Measurements from ENCODE around the gene SDHD. TPM values are rescaled to one million over a fixed set of nuclear protein-coding genes. Genes with fewer than 3 reads are reported as not detected.

The SDHD gene
- total and polyA plus RNA-seq, 10 donors: 73.7 to 121 (median 92.8) TPM

DNA sequence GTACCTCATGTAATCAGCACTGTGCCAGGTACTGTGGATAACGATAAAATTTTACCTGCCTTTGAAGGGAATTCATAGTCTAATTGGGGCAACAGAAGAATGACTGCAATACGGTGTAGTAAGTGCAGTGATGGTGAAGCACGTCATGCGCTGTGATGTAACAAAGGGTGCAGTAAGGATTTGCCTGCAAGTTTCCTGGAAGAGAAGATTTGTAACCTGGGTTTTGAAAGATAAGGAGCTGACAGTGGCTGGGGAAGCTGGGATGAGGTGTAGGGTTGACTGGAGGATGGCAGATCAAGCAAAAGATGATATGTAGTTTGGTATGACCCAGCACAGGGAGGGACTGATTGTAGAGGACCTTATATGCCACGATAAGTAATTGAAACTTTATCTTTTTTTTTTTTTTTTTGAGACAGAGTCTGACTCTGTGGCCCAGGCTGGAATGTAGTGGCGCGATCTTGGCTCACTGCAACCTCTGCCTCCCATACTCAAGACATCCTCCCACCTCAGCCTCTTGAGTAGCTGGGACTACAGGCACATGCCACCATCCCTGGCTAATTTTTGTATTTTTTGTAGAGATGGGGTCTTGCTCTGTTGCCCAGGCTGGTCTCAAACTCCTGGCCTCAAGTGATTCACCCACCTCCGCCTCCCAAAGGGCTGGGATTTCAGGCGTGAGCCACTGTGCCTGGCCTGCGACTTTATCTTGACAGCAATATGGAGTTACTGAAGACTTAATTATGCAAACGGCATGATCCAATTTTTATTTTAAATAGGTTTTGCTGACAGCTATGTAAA lies 11.3 kb downstream of the SDHD start:
- H3K9me3 ChIP-seq: no peaks in the 10 kb centered on the region
- no peak overlapping the region for H3K4me3 ChIP-seq
- no peaks in the 10 kb centered on the region for H3K27me3 ChIP-seq (replicated peaks in 1 of 7)
- no peak for DNase-seq
- 91 to 94% (median 94%) methylated on average over 11 of the region's 11 CpGs for WGBS, 5 donors
- no peaks in the 10 kb centered on the region for H3K4me1 ChIP-seq
- peaks cover 0 to 67% (median 43%) of the 10 kb centered on the region in 6 donors for H3K36me3 ChIP-seq
- TF ChIP-seq, protein P1, sequence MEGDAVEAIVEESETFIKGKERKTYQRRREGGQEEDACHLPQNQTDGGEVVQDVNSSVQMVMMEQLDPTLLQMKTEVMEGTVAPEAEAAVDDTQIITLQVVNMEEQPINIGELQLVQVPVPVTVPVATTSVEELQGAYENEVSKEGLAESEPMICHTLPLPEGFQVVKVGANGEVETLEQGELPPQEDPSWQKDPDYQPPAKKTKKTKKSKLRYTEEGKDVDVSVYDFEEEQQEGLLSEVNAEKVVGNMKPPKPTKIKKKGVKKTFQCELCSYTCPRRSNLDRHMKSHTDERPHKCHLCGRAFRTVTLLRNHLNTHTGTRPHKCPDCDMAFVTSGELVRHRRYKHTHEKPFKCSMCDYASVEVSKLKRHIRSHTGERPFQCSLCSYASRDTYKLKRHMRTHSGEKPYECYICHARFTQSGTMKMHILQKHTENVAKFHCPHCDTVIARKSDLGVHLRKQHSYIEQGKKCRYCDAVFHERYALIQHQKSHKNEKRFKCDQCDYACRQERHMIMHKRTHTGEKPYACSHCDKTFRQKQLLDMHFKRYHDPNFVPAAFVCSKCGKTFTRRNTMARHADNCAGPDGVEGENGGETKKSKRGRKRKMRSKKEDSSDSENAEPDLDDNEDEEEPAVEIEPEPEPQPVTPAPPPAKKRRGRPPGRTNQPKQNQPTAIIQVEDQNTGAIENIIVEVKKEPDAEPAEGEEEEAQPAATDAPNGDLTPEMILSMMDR (IDR thresholded peaks at IDR 0.05 in 8 of 11, conservative IDR thresholded peaks at IDR 0.05 in 3 of 11): no peak
- no peak for TF ChIP-seq POLR2A (IDR thresholded peaks at IDR 0.05)
- intact Hi-C loops (cut with DNase I; ENCODE audit: low total_unique reads): no loop called here
- H3K27ac ChIP-seq: no peak overlapping the region

DNA sequence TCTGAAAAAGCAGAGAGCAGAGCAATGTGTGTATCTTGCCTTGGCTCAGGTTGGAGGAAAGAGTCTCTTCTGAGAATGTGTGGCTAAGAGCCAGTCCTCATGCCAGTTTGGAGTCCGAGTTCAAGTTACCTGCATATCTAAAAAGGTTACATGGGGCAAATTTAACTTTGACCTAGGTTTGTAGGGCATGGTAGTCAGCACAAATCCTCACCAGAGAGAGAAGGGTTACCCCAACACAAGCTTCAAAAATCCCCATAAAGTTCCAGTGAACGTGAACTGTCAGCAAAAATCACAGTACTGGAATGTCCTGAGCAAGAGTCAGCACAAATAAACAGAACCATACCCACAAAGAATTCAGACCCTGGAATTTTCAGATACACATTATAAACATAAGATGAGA lies 13.8 kb downstream of the SDHD start:
- no peaks in the 10 kb centered on the region for H3K4me1 ChIP-seq
- no peak for DNase-seq
- WGBS, 5 donors: 42 to 84% (median 72%) methylated on average over 2 of the region's 2 CpGs
- H3K27me3 ChIP-seq (replicated peaks in 1 of 7): no peaks in the 10 kb centered on the region
- TF ChIP-seq, protein P1 (IDR thresholded peaks at IDR 0.05 in 8 of 11, conservative IDR thresholded peaks at IDR 0.05 in 3 of 11): no peak
- TF ChIP-seq POLR2AphosphoS5 (IDR thresholded peaks at IDR 0.05) (no peak), POLR2A (IDR thresholded peaks at IDR 0.05) (no peak)
- no peak overlapping the region for H3K4me3 ChIP-seq
- intact Hi-C loops (cut with DNase I; ENCODE audit: low total_unique reads): no loop called here
- H3K9me3 ChIP-seq: no peaks in the 10 kb centered on the region
- peaks cover 0 to 42% (median 18%) of the 10 kb centered on the region in 6 donors for H3K36me3 ChIP-seq
- peak overlapping the region in 1 of 8 donors; percentile 3 for H3K27ac ChIP-seq

DNA sequence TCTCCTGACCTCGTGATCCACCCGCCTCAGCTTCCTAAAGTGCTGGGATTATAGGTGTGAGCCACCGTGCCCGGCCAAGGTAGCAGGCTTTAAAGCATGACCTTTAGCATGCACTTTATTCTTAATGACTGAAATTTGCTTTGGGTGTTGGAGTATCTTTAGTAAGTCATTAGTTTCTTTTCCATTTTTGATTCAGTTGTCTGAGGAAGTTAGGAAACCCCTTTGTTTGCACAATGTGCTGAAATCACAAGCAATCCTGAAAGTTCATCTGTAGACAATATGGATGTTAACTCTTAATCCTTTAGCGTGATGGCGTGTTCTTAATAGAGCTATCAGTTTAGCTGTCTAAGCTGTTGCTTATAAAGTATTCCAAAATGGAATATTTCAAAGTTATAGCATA lies 16.8 kb downstream of the SDHD start:
- Histone ChIP-seq H3K4me1 (no peaks in the 10 kb centered on the region), H3K27me3 (replicated peaks in 1 of 7) (no peaks in the 10 kb centered on the region), H3K27ac (peak overlapping the region in 4 of 8 donors; percentile 6 to 51 (median 37)), H3K9me3 (no peaks in the 10 kb centered on the region), H3K4me3 (no peak overlapping the region), H3K36me3 (peaks cover 0 to 22% (median 7%) of the 10 kb centered on the region in 6 donors)
- WGBS, 5 donors: 69 to 90% (median 82%) methylated on average over 6 of the region's 6 CpGs
- DNase-seq: no peak
- TF ChIP-seq, protein P1 (IDR thresholded peaks at IDR 0.05 in 8 of 11, conservative IDR thresholded peaks at IDR 0.05 in 3 of 11): no peak
- TF ChIP-seq POLR2A (IDR thresholded peaks at IDR 0.05) (no peak), POLR2AphosphoS5 (IDR thresholded peaks at IDR 0.05) (no peak)
- intact Hi-C loops (cut with DNase I; ENCODE audit: low total_unique reads): no loop called here

DNA sequence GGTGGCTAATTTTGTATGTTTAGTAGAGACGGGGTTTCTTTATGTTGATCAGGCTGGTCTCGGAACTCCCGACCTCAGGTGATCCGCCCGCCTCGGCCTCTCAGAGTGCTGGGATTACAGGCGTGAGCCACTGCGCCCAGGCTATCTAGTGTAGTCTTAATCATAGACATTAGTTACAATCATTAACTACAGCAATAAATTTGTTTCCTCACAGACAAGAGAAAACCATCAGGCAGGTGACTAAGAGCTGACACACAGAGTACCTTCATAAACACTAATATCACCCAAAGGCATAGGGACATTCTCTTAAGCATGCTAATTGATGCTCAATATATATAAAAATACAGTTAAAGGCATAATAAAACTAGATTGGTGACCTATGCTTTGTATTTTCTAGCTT lies 19.4 kb downstream of the SDHD start:
- WGBS, 5 donors: 94 to 100% (median 98%) methylated on average over 5 to 8 of the region's 8 CpGs
- no peak for DNase-seq

More for the DNA sequence above, 19.4 kb downstream of the SDHD start:
- Histone ChIP-seq H3K4me3 (no peak overlapping the region), H3K27ac (no peak overlapping the region), H3K9me3 (peaks cover 0 to 4% (median 0%) of the 10 kb centered on the region in 8 donors), H3K27me3 (replicated peaks in 1 of 7) (no peaks in the 10 kb centered on the region), H3K4me1 (no peaks in the 10 kb centered on the region), H3K36me3 (peaks cover 0 to 12% (median 7%) of the 10 kb centered on the region in 6 donors)
- TF ChIP-seq POLR2AphosphoS5 (IDR thresholded peaks at IDR 0.05) (no peak), POLR2A (IDR thresholded peaks at IDR 0.05) (no peak)
- TF ChIP-seq, protein P1 (IDR thresholded peaks at IDR 0.05 in 8 of 11, conservative IDR thresholded peaks at IDR 0.05 in 3 of 11): no peak
- intact Hi-C loops (cut with DNase I; ENCODE audit: low total_unique reads): no loop called here
